Measurements from ENCODE around the gene PXMP4.

PXMP4 gene

DNA sequence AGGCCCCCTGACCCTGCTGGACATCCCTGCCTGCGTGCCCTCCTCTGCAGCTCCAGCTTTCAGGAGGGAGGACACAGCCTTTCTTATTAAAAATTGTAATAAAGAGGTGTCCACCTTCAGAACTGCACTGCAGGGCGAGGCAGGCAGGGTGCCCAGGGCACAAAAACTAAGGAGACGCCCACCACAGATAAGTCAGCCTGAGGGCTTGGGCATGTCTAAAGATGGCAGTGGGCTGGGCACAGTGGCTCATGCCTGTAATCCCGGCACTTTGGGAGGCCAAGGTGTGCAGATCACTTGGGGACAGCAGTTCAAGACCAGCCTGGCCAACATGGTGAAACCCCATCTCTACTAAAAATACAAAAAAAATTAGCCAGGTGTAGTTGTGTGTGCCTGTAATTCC lies 64.9 kb downstream of the PXMP4 start:
- Histone ChIP-seq H3K36me3 (ENCODE audit: insufficient read depth, low read depth, low read length) (peaks cover 5% of the 10 kb centered on the region; the same call in 1 of the 2 replicates), H3K27me3 (ENCODE audit: insufficient read depth, low read length) (no peaks in the 10 kb centered on the region), H3K9ac (ENCODE audit: low read depth, low read length) (no peak overlapping the region), H3K4me3 (ENCODE audit: low read length) (no peak overlapping the region), H3K27ac (ENCODE audit: low read length) (no peak overlapping the region), H3K4me1 (ENCODE audit: insufficient read depth, low read length) (no peaks in the 10 kb centered on the region), H3K9me3 (ENCODE audit: insufficient read depth, low read depth, low read length) (no peaks in the 10 kb centered on the region)

DNA sequence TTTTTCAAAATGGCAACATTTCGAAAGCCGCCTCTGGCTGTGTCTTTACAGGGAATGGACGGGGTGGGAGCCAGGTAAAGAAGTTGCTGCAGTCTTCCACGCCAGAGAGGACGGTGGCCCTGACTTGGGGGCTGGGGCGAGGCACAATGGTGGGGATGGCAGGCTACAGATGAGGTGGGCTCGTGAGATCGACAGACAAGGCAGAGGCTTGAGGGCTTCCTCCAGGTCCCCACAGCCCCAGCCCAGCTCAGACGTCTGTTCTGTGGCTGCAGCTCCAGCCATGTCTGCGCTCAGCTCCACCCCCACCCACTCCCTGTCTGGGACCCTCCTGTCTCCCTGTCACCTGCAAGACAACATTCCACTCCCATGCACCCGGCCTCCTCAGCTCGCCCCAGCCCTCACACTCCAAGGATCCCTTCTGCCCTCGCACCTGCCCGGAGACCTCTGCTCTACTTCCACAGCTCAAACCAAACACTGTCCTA lies 65.4 kb downstream of the PXMP4 start:
- no peaks in the 10 kb centered on the region for H3K9me3 ChIP-seq (ENCODE audit: insufficient read depth, low read depth, low read length)
- H3K27ac ChIP-seq (ENCODE audit: low read length): no peak overlapping the region
- no peaks in the 10 kb centered on the region for H3K4me1 ChIP-seq (ENCODE audit: insufficient read depth, low read length)
- H3K27me3 ChIP-seq (ENCODE audit: insufficient read depth, low read length): no peaks in the 10 kb centered on the region
- no peak overlapping the region for H3K9ac ChIP-seq (ENCODE audit: low read depth, low read length)
- peaks cover 5% of the 10 kb centered on the region; the same call in 1 of the 2 replicates for H3K36me3 ChIP-seq (ENCODE audit: insufficient read depth, low read depth, low read length)
- H3K4me3 ChIP-seq (ENCODE audit: low read length): no peak overlapping the region

DNA sequence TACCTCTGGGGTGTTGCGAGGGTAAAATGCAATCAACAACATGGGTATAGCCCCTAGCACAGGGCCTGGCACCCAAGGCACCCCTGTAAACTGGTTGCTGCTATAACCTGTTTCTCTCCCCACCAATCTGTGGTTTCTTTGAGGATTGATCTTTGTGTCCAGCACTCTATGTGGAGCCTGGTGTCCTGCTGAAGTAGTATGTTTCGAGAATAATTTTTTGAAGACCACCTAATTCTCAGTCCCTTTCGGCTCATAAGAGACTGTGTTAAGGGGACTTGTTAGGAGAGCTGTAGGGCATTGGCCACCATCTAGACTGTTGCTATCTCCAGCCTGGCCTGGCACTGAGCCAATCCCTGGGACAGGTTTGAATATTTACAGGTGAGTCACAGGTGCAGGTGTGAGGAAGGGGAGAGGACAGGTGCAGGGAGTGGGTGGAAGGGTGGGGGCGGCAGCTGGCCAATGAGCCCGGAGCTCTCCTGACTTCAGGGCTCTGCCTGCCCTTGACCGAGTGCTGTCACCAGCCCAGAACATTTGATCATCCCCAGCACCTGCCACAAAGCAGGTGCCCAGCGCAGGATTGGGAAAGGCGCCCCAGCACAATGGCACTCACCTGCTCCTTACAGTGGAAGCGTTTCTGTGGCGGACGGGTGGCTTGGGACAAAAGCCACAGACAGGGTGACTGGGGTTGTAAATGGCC lies 66.1 kb downstream of the PXMP4 start:
- Histone ChIP-seq H3K27ac (ENCODE audit: low read length) (no peak overlapping the region), H3K4me1 (ENCODE audit: insufficient read depth, low read length) (no peaks in the 10 kb centered on the region), H3K9ac (ENCODE audit: low read depth, low read length) (no peak overlapping the region)

DNA sequence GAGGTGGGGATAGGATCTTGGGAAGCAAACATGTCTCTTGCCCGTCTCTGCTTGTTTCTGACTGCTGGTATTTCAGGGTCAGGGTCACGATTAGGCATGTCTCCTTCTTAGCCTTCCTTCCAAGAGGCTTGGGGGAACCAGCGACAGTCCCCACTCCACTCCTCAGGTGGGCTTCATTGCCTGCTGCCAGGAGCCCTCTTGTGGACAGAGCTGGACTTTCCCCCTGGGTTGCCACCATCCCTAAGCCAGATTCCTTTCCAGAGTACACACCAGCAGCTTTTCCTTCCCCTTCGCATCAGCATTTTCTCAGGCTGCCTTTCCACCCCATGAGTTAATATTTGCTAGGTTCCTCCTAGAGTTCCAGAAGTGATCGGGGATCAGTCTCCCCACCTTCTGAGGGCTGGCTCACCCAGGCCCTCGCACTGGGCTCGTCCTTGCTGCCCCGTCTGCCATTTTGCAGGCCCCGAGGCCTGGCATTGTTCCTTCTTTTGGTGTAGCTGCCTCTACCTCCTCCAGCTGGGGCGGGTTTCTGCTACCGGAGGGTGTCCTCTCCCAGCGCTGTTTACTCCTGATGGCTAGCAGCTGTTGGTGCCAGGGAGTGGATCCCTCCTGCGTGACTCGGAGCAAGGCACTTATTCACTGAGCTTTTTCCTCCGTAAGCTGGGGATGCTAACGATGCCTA lies 66.8 kb downstream of the PXMP4 start:
- H3K4me1 ChIP-seq (ENCODE audit: insufficient read depth, low read length): no peaks in the 10 kb centered on the region
- no peaks in the 10 kb centered on the region for H3K27me3 ChIP-seq (ENCODE audit: insufficient read depth, low read length)
- H3K4me3 ChIP-seq (ENCODE audit: low read length): no peak overlapping the region
- peaks cover 5% of the 10 kb centered on the region; the same call in 1 of the 2 replicates for H3K36me3 ChIP-seq (ENCODE audit: insufficient read depth, low read depth, low read length)
- H3K9ac ChIP-seq (ENCODE audit: low read depth, low read length): no peak overlapping the region
- H3K27ac ChIP-seq (ENCODE audit: low read length): no peak overlapping the region
- H3K9me3 ChIP-seq (ENCODE audit: insufficient read depth, low read depth, low read length): no peaks in the 10 kb centered on the region

More for the DNA sequence above, 66.1 kb downstream of the PXMP4 start:
- H3K36me3 ChIP-seq (ENCODE audit: insufficient read depth, low read depth, low read length): peaks cover 5% of the 10 kb centered on the region; the same call in 1 of the 2 replicates
- no peaks in the 10 kb centered on the region for H3K9me3 ChIP-seq (ENCODE audit: insufficient read depth, low read depth, low read length)
- no peak overlapping the region for H3K4me3 ChIP-seq (ENCODE audit: low read length)
- H3K27me3 ChIP-seq (ENCODE audit: insufficient read depth, low read length): no peaks in the 10 kb centered on the region

Measured in iPS-20b (cell line).